NCI-H2196 treated with DMSO at 0.1 percent for 48 hours (cell line): ENCODE measurements around the gene OR4C15.

Experiments
- DNase-seq: peaks from one replicate; lab custom pipeline; 2025; ENCODE audit not compliant: unreplicated experiment; lab: John Stamatoyannopoulos, UW

OR4C15 gene

DNA sequence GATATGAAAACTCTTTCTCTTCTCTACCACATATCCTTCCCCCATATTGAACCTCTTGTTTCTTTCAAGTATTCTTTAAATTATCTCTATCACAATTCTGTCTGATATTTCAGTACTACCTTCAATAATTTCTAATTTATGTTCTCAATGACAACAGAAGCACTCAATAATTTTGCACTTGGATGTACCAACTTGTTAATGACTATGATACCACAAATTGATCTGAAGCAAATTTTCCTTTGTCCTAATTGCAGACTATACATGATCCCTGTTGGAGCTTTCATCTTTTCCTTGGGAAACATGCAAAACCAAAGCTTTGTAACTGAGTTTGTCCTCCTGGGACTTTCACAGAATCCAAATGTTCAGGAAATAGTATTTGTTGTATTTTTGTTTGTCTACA lies at the start of gene OR4C15:
Gene OR4C15, plus strand, starts transcription at position 301 of the 400 bp plus-strand sequence. Its CDS starts 0 bp downstream, at position 301.
- DNase-seq = no peak

DNA sequence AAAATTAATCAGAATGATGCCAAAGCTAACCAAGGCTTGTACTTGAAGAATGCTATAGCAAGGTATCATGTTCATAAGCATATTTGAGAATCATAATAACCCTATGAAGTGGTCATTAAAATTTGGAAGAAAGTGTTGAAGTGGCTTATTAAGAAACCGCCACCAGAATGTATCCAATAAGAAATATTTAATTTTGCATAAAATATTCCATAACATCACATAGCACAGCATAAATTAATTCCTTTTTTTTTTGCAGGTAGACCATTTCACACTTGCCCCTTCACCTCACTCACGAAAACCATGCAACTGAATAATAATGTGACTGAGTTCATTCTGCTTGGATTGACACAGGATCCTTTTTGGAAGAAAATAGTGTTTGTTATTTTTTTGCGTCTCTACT lies 17.6 kb downstream of the OR4C15 start, which contains the start of gene OR4C16:
Gene OR4C16, plus strand, starts transcription at position 301 of the 400 bp plus-strand sequence. Its CDS starts 0 bp downstream, at position 301.
- DNase-seq = no peak

DNA sequence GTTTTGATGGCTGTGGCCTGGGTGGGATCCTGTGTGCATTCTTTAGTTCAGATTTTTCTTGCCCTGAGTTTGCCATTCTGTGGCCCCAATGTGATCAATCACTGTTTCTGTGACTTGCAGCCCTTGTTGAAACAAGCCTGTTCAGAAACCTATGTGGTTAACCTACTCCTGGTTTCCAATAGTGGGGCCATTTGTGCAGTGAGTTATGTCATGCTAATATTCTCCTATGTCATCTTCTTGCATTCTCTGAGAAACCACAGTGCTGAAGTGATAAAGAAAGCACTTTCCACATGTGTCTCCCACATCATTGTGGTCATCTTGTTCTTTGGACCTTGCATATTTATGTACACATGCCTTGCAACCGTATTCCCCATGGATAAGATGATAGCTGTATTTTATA lies 18.3 kb downstream of the OR4C15 start:
- no peak for DNase-seq
